HG02623 (cell line): Measurements from ENCODE around the gene DCANP1.

Experiments
- ATAC-seq: cut with Tn5 transposase; IDR thresholded peaks from one replicate; pipeline ENCODE4 v1.9.1; 2021; ENCODE audit warnings: moderate library complexity; ENCODE audit not compliant: unreplicated experiment

The DCANP1 gene

DNA sequence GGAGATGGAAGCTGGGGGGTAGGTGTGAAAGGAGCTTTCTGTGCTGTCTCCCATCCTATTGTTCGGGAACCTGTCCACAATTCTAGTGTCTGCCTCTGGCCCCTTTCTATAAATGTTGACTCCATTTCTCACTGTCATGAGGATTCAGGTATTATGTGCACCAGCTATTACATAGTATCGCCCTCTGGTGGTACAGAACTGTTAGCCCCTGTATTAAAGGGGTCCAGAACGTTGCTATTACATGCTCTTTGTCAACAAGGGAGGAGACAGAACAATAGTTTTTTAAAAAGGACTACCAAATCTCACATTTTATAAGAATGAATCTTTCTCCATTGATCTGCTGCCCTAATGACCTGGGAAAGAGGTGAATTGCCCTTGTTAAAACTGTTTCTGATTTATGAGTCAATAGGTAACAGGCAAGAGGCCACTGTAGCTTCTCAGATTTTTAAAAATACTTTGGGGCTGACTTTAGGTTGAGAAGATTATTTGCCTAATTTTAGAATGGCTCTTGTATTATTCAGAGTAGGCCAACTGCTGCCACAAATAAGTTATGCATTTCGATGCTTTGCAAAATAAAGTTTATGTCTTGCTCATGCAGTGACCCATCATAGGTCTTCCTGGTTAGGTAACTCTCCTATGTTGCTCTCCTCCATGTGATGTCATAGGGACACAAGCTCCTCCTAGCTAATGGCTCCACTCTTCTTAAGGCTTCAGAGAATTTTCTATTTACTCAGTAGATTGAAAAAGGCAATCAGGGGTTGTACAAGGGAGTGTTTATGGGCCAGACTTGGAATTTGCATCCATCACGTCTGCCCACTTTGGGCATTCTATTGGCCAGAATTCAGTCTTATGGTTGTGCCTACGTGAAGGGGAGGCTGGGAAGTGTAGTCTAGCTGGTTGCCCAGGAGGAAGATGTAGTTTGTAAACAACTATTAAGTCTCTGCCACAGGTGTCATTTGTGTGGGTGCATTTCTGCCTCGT lies 20.8 kb downstream of the DCANP1 start:
- peak; percentile 83 for ATAC-seq

GRCh38 chr5:135425641-135426040 lies 21.5 kb downstream of the DCANP1 start:
- ATAC-seq = no peak

DNA sequence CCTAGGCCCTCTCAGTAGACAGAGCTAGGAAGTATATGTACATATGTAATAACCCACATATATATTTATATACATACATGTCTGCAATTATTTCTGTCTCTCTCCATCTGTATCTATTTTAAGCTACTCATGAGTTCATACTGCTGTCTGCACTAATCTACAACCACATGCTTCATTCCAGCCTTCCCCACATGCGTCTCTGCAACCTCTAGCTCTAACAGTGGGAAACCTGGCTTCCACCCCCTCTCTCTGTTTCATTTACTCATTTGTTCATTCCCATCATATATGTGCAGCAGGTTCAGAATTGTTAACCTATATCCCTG lies 23.3 kb downstream of the DCANP1 start:
- no peak for ATAC-seq

GRCh38 chr5:135423146-135423845 lies 23.9 kb downstream of the DCANP1 start:
- no peak for ATAC-seq

DNA sequence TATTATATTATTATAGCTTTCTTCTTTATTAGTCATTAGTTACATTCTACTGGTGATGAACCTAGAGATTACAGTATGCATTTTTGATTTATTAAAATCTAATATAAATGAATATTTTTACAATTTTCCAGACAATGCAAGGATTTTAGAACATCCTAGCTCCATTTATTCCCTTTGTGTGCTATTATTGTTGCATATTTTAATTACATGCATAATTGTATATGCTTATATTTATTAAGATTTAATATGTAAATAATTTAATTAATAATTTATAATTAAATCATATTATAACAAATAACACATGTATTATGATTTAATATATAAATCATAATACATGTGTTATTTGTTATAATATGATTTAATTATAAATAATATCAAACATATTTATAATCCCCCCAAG lies 24.7 kb downstream of the DCANP1 start:
- no peak for ATAC-seq

- ATAC-seq = no peak
Observed at GRCh38 chr5:135417083-135417482, 30.1 kb downstream of the DCANP1 start.

GRCh38 chr5:135405082-135405481 lies 42.1 kb downstream of the DCANP1 start:
- no peak for ATAC-seq

DNA sequence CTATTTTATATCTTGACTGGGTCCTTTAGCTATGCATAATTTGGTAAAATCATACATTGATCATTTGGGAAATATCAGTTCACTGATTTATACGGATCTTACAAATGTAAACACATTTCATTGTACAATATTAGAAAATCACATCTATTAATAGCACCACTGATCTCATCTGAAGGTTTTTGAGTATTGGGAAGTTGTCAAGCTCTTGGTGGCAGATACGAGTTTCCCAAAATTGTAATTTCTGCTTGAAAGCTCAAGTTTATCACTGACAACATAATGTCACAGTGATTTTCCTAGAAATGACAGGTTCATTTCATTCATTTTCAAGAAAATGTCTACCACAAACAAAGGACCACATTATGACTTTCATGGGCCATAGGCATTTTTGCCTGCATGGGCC lies 45.1 kb downstream of the DCANP1 start:
- ATAC-seq = no peak

GRCh38 chr5:135400866-135401265 lies 46.3 kb downstream of the DCANP1 start:
- no peak for ATAC-seq

- no peak for ATAC-seq
Observed at GRCh38 chr5:135399794-135400542, 47.2 kb downstream of the DCANP1 start.

GRCh38 chr5:135398855-135399793 lies 48.0 kb downstream of the DCANP1 start, which contains the start of gene MACROH2A1:
MACROH2A1 (minus strand) TSS chr5:135399231; CDS start chr5:135389093, 10,138 bp downstream.
- ATAC-seq = peak; percentile 89

DNA sequence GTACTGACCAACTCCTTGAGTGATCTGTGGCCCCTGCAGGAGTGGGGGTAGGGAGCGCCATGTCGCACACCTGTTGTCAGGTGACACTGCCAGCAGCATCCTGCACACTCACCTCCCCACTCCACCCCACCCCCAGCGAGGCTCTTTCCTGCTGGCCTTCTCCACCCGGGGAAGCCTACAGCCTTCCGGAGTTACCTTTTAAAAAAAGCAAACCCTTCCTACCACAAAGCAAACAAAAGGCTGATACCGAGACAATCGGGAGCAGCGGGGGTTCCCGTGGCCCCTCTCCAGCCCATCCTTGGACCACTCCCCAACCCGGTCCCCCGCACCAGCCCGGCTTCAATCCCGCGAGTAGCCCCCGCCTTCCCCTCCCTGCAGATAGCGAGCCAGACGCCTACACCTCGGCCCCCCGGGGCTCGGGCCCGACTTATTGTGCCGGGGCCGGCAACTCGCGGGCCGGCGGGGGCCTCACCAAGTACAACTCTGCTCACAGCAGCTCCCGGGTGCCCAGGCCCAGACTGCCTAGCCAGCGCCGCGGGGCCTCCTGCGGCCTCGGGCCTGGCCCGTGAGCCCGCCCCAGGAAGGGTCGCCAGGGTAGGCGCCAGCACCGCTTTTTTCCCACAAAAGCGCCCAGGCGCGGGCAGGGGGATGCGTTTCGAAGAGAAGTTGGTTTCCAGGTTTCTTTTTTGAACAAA lies 48.8 kb downstream of the DCANP1 start:
- ATAC-seq = no peak

- ATAC-seq = no peak
Observed at GRCh38 chr5:135397084-135397483, 50.1 kb downstream of the DCANP1 start.

- no peak for ATAC-seq
Observed at GRCh38 chr5:135396459-135397055, 50.6 kb downstream of the DCANP1 start.

GRCh38 chr5:135395866-135396265 lies 51.3 kb downstream of the DCANP1 start:
- ATAC-seq = no peak

DNA sequence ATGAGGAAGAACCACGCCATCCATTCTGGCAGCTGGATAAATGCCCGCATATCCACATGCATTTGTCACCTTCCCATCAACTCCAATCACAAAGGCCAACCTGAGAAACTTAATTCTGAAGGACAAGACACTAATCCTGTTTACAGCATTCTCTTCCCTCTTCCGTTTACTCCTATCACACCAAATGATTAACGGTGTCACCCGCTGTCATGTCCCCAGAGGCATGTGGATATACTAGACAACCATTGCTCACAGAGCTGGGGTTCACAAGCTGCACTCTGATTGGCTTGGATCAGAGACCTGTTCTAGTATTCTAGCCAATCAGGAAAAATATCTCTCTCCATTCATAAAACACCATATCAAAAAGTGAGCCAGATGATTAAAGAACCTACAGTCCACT lies 51.7 kb downstream of the DCANP1 start:
- ATAC-seq = no peak
